Left forelimb (tissue), 1 donor: Measurements from ENCODE around the gene PIK3R4.

Source experiments
- DNase-seq: peaks from one replicate; pipeline ENCODE4 v3.0.0-alpha.2; 2018; ENCODE audit warnings: low spot score

Gene PIK3R4

GRCh38 chr3:130746246-130747039 lies at the start of gene PIK3R4:
Gene PIK3R4 (minus strand): TSS chr3:130746829. CDS start chr3:130745218, 1,611 bp downstream.
- DNase-seq, result peak; percentile 94

GRCh38 chr3:130795396-130795795 lies 48.8 kb upstream of the PIK3R4 start:
- no peak for DNase-seq

GRCh38 chr3:130792246-130792645 lies 45.6 kb upstream of the PIK3R4 start:
- no peak for DNase-seq

GRCh38 chr3:130789782-130790322 lies 43.2 kb upstream of the PIK3R4 start:
- DNase-seq, result no peak

GRCh38 chr3:130787422-130788068 lies 40.9 kb upstream of the PIK3R4 start:
- DNase-seq, result no peak

GRCh38 chr3:130786306-130786705 lies 39.7 kb upstream of the PIK3R4 start:
- no peak for DNase-seq

- DNase-seq, result no peak
Observed at GRCh38 chr3:130783629-130784028, 37.0 kb upstream of the PIK3R4 start.

- DNase-seq, result no peak
Observed at GRCh38 chr3:130779486-130779885, 32.9 kb upstream of the PIK3R4 start.

- DNase-seq, result no peak
Observed at GRCh38 chr3:130779031-130779430, 32.4 kb upstream of the PIK3R4 start.

GRCh38 chr3:130773366-130773765 lies 26.7 kb upstream of the PIK3R4 start:
- DNase-seq, result no peak

GRCh38 chr3:130772129-130772528 lies 25.5 kb upstream of the PIK3R4 start:
- no peak for DNase-seq

GRCh38 chr3:130770644-130771043 lies 24.0 kb upstream of the PIK3R4 start:
- DNase-seq, result no peak

GRCh38 chr3:130761730-130762311 lies 15.2 kb upstream of the PIK3R4 start:
- no peak for DNase-seq

- no peak for DNase-seq
Observed at GRCh38 chr3:130760922-130761321, 14.3 kb upstream of the PIK3R4 start.

- no peak for DNase-seq
Observed at GRCh38 chr3:130759692-130760338, 13.2 kb upstream of the PIK3R4 start.

- DNase-seq, result no peak
Observed at GRCh38 chr3:130758624-130759369, 12.2 kb upstream of the PIK3R4 start.

GRCh38 chr3:130757611-130758150 lies 11.1 kb upstream of the PIK3R4 start:
- no peak for DNase-seq

- DNase-seq, result no peak
Observed at GRCh38 chr3:130755666-130756065, 9.0 kb upstream of the PIK3R4 start.

- no peak for DNase-seq
Observed at GRCh38 chr3:130748981-130749380, 2.4 kb upstream of the PIK3R4 start.

- DNase-seq, result no peak
Observed at GRCh38 chr3:130748467-130748861, 1.8 kb upstream of the PIK3R4 start.

- no peak for DNase-seq
Observed at GRCh38 chr3:130743354-130743753, 3.3 kb downstream of the PIK3R4 start.
